GM21526 (cell line): Measurements from ENCODE around the gene RPAP3.

Source experiments
- ATAC-seq: cut with Tn5 transposase; IDR thresholded peaks from one replicate; pipeline ENCODE4 v1.9.1; 2021; ENCODE audit warnings: moderate library complexity; ENCODE audit not compliant: unreplicated experiment, low FRiP score

RPAP3 gene

GRCh38 chr12:47705566-47706425 lies at the start of gene RPAP3:
Gene RPAP3 (minus strand): TSS chr12:47706030. CDS start chr12:47702840, 3,190 bp downstream.
- ATAC-seq = peak; percentile 78

- ATAC-seq = peak; percentile 4
These were observed 49.1 kb upstream of the RPAP3 start for GRCh38 chr12:47754881-47755280.

GRCh38 chr12:47754126-47754525 lies 48.3 kb upstream of the RPAP3 start:
- ATAC-seq = no peak

- ATAC-seq = no peak
These were observed 47.5 kb upstream of the RPAP3 start for GRCh38 chr12:47753021-47754001.

GRCh38 chr12:47752552-47752951 lies 46.7 kb upstream of the RPAP3 start:
- no peak for ATAC-seq

- ATAC-seq = no peak
These were observed 46.3 kb upstream of the RPAP3 start for GRCh38 chr12:47752121-47752520.

- no peak for ATAC-seq
These were observed 45.7 kb upstream of the RPAP3 start for GRCh38 chr12:47751561-47751960.

- no peak for ATAC-seq
These were observed 45.2 kb upstream of the RPAP3 start for GRCh38 chr12:47750916-47751470.

GRCh38 chr12:47750229-47750798 lies 44.5 kb upstream of the RPAP3 start:
- no peak for ATAC-seq

- no peak for ATAC-seq
These were observed 43.1 kb upstream of the RPAP3 start for GRCh38 chr12:47748899-47749298.

GRCh38 chr12:47748507-47748828 lies 42.6 kb upstream of the RPAP3 start:
- no peak for ATAC-seq

GRCh38 chr12:47747596-47748506 lies 42.0 kb upstream of the RPAP3 start:
- ATAC-seq = no peak

- no peak for ATAC-seq
These were observed 41.3 kb upstream of the RPAP3 start for GRCh38 chr12:47747126-47747525.

GRCh38 chr12:47746523-47746922 lies 40.7 kb upstream of the RPAP3 start:
- ATAC-seq = no peak

- ATAC-seq = no peak
These were observed 40.2 kb upstream of the RPAP3 start for GRCh38 chr12:47746073-47746472.

GRCh38 chr12:47745485-47746041 lies 39.7 kb upstream of the RPAP3 start:
- ATAC-seq = no peak

- ATAC-seq = no peak
These were observed 39.1 kb upstream of the RPAP3 start for GRCh38 chr12:47744778-47745436.

- ATAC-seq = no peak
These were observed 38.3 kb upstream of the RPAP3 start for GRCh38 chr12:47744005-47744651.
